HTR-8/SVneo (cell line): ENCODE results near the gene TRPM4.
"Not testable (repeated sequence)": the region's sequence is repeated elsewhere in the genome, so short reads cannot be mapped to it uniquely, and the experiment has no call there.

Experiments used
- DNase-seq: peaks from one replicate; pipeline ENCODE4 v3.0.0; 2011; ENCODE audit warnings: low spot score, mixed read lengths; ENCODE audit not compliant: insufficient read length
- FAIRE-seq: peaks from 2 replicates; lab custom pipeline; 2011; peaks lifted over from hg19 to GRCh38; lab: Jason Lieb, UNC

The TRPM4 gene

DNA sequence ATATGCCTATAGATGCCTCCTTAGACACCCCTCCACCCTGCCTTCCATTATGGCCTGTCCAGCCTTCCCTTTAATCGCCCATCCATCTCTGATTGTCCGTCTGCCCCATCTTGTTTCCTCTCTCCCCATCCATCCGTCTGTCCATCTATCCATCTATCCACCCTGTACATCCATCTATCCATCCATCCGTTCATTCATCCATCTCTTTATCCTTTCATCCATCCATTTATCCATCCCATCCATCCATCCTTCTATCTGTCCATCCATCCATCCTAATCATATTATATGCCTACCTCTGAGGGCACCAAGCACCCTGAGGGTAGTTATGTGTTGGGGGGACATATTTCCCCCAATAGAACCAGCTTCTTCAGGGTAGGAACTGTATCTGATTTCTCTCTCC is 23.1 kb downstream of the TRPM4 start:
- DNase-seq (no peak), FAIRE-seq (no peak)

DNA sequence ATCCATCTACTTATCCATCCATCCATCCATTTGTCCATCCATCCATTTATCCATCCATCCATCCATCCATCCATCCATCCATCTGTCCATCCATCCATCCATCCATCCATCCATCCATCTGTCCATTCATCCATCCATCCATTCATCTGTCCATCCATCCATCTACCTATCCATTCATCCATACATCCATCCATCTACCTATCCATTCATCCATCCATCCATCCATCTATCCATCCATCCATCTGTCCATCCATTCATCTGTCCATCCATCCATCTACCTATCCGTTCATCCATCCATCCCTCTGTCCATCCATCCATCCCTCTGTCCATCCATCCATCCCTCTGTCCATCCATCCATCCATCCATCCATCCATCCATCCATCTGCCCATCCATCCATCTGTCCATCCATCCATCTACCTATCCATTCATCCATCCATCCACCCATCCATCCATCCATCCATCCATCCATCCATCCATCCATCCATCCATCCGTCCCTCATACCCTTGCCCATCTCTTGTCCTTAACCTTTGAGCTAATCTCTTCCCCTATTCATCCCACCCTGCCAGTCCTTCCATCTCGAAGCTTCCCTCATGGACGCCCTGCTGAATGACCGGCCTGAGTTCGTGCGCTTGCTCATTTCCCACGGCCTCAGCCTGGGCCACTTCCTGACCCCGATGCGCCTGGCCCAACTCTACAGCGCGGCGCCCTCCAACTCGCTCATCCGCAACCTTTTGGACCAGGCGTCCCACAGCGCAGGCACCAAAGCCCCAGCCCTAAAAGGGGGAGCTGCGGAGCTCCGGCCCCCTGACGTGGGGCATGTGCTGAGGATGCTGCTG is 24.6 kb downstream of the TRPM4 start:
- FAIRE-seq = peak; percentile 92
- not testable (repeated sequence) for DNase-seq

DNA sequence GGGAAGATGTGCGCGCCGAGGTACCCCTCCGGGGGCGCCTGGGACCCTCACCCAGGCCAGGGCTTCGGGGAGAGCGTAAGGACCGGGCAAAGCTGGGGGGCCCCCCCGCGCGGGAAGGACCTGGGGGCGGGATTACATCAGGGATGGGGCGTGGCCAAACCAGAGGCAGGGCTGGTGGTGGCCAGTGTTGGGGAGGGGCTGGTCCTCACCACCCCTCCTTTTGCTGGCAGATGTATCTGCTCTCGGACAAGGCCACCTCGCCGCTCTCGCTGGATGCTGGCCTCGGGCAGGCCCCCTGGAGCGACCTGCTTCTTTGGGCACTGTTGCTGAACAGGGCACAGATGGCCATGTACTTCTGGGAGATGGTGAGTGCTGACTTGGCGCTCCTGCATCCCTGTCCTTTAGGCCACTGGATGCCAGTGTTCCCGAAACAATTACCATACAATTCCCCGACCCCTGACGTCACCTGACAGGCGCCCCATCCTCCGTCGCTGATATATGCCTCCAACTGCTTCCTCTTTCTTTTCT is 25.3 kb downstream of the TRPM4 start:
- no peak for DNase-seq
- FAIRE-seq = no peak

DNA sequence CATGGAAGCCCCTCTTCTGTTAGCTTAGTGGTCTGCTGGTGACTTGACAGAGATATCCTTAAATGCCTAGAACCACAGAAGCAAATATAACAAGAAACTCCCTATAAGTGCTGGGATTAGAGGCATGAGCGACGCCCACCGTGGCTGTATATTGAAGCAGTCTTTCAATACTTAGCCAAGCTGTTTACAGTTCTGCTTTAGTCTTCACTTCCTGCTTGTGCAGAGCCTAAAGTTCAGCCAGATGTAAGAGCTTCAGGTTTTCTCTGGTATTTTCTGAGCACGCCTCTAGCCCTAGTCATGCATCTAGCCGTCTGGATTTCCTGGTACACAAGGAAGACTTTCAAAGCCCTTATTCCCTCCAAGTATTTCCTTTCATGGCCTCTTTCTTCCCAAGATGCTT is 28.5 kb downstream of the TRPM4 start:
- DNase-seq = no peak
- no peak for FAIRE-seq

DNA sequence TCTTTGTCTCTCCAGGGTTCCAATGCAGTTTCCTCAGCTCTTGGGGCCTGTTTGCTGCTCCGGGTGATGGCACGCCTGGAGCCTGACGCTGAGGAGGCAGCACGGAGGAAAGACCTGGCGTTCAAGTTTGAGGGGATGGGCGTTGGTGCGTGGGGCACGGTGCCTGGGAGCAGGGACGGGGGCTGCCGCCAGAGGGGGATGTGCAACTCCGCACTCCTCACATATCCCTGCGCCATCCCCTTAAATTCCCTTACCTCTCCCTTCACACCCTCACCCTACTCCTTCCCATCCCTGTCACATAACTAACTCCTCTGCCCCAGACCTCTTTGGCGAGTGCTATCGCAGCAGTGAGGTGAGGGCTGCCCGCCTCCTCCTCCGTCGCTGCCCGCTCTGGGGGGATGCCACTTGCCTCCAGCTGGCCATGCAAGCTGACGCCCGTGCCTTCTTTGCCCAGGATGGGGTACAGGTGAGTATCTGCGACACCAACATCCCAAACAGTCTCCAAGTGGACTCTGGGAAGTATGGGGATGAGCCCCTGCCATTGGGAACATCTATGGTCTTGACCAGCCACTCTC is 31.1 kb downstream of the TRPM4 start:
- DNase-seq (no peak), FAIRE-seq (no peak)

DNA sequence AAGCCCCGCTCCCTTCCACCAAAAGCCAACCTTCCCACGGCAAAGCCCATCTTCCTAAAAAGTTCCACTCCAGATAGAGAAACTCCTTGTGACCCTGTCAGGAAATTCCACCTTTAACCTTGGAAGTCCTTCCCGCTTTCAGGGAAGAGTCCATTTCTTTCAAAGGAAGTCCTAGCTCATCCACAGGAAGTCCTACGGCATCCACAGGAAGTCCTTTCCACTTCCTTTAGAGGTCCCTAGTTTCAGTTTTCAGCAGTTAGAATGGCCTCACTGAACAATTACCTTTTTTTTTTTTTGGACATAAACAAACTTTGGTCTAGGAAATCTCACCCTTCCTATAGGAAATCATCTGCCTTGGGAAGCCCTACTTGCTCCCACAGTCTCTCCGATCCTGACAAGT is 31.7 kb downstream of the TRPM4 start:
- DNase-seq (no peak), FAIRE-seq (no peak)

DNA sequence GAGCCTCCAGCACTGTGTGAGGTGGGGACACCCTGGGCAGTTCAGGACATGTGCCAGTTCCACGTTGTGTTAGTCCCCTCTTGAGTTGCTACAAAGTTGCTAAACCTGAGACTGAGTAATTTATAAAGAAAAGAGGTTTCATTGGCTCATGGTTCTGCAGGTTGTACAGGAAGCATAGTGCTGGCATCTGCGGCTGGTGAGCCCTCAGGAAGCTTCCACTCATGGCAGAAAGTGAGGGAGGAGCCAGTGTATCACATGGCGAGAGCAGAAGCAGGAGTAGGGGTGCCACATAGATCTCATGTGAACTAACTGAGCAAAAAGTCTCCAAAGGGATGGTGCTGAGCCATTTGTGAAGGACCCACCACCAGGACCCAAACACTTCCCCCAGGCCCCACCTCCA is 33.2 kb downstream of the TRPM4 start:
- DNase-seq (no peak), FAIRE-seq (no peak)

DNA sequence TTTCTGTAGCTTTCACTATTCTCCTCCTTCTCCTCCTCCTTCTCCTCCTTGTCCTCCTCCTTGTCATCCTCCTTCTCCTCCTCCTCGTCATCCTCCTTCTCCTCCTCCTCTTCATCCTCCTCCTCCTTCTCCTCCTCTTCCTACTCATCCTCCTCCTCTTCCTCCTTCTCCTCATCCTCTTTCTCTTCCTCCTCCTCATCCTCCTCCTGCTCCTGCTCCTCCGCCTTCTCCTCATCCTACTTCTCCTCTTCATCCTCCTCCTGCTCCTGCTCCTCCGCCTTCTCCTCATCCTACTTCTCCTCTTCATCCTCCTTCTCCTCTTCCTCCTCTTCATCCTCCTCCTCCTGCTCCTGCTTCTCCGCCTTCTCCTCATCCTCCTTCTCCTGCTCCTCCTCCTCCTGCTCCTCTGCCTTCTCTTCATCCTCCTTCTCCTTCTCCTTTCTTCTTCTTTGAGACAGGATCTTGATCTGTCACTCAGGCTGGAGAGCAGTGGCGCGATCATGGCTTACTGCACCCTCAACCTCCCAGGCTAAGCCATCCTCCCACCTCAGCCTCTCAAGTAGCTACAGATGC is 36.3 kb downstream of the TRPM4 start:
- FAIRE-seq (no peak), DNase-seq (no peak)

DNA sequence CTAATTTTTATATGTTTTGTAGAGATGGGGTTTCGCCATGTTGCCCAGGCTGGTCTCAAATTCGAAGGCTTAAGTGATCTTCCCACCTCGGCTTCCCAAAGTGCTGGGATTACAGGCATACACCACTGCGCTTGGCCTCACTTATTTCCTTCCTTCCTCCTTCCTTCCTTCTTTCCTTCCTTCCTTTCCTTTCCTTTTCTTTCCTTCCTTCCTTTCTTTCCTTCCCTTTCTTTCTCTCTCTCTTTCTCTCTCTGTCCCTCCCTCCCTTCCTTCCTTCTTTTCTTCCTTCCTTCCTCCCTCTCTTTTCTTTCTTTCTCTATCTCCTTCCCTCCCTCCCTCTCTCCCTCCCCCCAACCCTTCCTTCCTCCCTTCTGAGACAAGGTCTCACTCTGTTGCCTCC is 36.8 kb downstream of the TRPM4 start:
- DNase-seq (no peak), FAIRE-seq (no peak)

DNA sequence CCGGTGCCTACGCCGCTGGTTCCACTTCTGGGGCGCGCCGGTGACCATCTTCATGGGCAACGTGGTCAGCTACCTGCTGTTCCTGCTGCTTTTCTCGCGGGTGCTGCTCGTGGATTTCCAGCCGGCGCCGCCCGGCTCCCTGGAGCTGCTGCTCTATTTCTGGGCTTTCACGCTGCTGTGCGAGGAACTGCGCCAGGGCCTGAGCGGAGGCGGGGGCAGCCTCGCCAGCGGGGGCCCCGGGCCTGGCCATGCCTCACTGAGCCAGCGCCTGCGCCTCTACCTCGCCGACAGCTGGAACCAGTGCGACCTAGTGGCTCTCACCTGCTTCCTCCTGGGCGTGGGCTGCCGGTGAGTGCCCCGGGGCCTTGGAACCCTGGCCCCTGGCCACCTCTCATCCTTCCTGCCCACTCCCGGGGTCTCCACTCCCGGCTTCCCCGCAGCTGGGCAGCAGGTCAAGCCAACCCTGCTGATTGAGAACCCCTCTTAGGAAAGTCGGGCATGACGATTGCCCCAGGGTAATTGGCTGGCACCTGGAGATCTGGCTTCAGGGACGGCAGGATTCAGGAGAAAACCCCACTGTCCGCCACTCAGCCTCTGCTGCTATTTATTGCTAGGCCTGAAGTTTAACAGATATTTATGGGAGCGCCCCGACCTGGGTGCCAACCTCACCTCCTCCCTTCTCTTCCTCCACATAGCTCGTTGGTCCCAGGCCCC is 39.1 kb downstream of the TRPM4 start:
- DNase-seq (no peak), FAIRE-seq (no peak)

DNA sequence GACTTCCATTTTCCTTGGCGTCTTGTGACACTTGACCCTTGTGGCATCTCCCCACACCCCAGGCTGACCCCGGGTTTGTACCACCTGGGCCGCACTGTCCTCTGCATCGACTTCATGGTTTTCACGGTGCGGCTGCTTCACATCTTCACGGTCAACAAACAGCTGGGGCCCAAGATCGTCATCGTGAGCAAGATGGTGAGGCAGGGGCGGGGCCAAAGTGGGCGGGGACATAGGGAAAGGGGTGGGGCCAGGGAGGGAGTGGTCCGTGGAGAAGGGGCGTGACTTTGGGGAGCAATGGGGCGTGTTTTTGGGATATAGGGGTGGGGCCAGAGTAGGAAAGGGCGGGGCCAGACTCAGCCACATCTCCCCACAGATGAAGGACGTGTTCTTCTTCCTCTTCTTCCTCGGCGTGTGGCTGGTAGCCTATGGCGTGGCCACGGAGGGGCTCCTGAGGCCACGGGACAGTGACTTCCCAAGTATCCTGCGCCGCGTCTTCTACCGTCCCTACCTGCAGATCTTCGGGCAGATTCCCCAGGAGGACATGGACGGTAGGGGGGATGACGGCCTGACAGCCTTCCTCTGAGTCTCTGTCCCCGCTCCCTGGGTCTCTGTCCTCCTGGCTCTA is 42.8 kb downstream of the TRPM4 start:
- DNase-seq = no peak
- FAIRE-seq = no peak

DNA sequence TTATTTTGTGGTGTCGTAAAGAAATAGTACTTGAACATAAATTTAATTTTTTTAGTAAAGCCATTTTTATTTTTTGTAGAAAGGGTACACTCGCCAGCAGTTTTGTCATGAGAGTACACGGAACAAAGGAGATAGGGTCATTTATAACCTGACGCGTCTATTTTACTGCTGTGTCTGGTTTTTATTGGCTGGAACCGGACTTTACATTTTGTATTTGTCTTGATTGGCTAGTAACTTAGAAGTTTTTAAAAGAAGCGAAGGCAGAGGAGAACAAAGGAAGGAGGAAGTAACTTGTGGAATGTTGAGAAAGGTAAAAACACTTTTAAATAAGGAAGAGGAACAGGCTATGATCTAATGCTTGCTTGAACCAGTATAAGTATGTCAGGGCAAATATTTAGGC is 43.5 kb downstream of the TRPM4 start:
- no peak for DNase-seq

DNA sequence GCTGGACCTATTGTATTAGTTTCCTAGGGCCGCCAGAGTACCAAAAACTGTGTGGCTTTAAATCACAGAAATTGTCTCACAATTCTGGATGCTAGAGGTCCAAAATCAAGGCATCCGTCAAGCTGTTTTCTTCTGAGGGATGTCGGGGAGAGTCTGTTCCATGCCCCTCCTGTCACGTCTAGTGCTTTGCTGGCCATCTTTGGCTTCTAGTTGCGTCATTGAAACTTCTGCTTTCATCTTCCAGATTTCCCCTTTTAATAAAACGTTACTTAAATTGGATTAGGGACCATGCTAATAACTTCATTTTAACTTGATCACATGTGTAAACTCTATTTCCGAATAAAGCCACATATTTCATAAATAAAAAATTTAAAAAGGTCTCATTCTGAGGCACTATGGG is 47.5 kb downstream of the TRPM4 start:
- DNase-seq (no peak), FAIRE-seq (no peak)

More for the DNA sequence above, 43.5 kb downstream of the TRPM4 start:
- FAIRE-seq = no peak

DNA sequence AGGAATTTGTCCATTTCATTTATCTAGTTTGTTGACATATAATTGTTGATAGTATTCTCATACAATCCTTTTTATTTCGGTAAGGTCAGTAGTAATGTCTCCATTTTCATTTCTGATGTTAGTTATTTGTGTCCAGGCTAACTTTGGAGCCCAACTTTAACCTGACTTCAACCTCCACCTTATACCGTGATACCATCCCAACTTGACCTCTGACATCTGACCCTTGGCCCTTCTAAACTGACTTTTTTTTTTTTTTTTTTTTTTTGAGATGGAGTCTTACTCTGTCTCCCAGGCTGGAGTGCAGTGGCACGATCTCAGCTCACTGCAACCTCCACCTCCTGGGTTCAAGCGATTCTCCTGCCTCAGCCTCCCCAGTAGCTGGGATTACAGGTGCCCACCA is 51.9 kb downstream of the TRPM4 start:
- not testable (repeated sequence) for FAIRE-seq, DNase-seq

DNA sequence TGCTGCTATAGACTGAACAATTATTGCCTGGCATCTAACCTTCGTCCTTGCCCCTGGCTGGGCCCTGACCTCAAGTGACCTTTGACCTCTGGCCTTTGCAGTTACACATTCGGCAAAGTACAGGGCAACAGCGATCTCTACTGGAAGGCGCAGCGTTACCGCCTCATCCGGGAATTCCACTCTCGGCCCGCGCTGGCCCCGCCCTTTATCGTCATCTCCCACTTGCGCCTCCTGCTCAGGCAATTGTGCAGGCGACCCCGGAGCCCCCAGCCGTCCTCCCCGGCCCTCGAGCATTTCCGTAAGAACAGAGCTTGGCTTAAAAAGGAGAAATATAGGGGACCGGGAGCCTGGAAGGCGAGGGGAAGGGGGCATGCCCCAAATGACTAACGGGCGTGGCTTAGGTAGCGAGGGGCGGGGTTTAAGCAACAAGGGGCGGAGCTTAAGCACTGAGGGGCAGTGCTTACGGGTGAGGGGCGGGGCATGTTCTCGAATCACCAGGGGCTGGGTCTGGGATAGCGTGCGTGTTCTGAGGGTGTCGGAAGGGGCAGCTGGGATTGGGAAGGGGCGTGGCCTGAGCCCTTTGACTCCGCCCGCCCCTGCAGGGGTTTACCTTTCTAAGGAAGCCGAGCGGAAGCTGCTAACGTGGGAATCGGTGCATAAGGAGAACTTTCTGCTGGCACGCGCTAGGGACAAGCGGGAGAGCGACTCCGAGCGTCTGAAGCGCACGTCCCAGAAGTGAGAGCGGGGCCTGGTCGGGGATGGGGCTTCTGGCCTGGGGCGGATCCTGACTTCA is 52.7 kb downstream of the TRPM4 start:
- FAIRE-seq (peak; percentile 48), DNase-seq (no peak)

DNA sequence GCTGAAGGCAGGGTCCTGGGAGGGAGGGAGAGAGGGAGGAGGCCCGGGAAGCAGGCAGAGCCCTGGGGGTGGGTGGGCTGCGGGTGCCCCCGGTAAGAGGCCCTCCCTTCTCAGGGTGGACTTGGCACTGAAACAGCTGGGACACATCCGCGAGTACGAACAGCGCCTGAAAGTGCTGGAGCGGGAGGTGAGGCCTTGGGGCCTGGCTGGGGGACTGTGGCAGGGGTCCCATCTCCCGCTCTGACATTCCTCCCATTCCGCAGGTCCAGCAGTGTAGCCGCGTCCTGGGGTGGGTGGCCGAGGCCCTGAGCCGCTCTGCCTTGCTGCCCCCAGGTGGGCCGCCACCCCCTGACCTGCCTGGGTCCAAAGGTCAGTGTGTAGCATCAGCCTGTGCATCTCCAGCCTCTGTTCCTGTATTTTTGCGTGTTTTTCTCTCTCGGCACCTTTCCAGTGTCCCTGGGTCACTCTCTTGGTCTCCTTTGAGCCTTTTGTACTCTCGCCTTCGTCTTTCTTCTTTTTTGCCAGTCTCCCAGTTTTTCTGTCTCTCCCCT is 53.4 kb downstream of the TRPM4 start:
- no peak for DNase-seq
- no peak for FAIRE-seq

DNA sequence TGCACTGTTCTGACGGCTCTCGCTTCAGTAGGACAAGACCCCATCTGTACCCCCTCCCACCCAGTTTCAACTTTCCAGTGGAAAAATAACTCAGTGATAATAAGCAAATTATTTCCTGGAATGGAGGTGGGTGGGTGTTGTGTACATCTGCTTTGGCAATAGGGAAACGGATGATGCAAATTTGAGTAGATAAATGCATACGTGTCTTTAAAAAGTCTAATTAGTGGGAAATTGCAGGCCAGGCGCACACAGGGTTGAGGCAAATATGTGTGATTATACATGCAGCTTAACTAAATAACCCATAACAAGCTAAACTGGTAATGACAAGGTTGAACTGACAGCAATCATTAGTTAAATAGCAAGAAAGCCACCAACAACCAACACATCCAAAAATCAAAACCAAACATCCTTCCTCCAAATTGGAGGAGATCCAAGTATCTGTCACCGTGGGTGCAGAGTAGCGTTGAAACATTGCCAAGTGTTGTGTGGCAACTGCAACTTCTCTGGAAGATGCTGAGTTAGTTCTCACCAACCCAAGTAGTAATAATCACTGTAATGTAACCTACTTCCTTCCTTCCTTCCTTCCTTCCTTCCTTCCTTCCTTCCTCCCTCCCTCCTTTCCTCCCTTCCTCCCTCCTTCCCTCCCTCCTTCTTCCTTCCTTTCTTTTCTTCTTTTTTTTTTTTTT is 54.6 kb downstream of the TRPM4 start:
- no peak for DNase-seq
- no peak for FAIRE-seq

DNA sequence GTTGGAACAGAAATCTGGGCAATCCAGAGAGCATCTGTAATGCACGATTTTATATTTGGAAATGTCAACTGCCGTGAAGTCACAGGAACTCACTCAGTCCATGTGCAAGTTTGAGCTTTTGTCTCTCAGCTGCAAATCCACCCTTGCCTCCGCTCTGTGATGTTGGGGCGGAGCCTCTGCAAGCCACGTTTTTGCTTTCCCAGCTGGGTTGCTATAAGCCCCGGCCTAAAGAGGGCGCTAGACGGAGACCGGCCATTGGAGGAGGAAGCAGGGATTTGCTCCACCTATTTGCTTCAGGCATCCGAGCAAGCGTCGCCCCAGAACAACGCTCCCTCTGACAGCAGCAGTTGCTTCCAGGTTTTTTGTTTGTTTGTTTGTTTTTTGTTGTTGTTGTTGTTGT is 56.2 kb downstream of the TRPM4 start:
- DNase-seq (no peak), FAIRE-seq (no peak)

DNA sequence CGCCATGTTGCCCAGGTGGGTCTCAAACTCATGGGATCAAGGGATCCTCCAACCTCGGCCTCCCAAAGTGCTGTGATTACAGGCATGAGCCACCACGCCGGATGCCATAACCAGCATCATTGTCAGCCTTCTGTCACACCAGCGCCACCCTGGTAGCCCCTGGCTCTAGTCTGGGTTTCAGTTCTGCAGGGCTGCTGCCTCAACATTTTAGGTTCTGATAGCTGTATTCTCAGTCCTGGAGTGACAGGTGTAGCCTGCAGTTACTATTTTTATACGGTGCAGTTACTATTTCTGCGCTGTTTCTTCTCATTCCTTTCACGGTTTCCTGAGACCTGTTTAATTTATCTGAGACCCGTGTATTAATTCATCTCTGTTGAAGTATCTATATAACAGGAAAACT is 57.1 kb downstream of the TRPM4 start:
- FAIRE-seq (no peak), DNase-seq (no peak)
